GM10266 (cell line): ENCODE results near the gene SLC16A3.
A peak's percentile ranks its signal among the peaks of the same experiment; 100 is the strongest.

Experiments
- DNase-seq: peaks from one replicate; pipeline ENCODE4 v3.0.0; 2012; ENCODE audit errors: extremely low spot score
- TF ChIP-seq, protein P1 (sequence below): IDR thresholded peaks from 2 replicates; pipeline ENCODE4 v1.5.1; 2012; ENCODE audit warnings: mild to moderate bottlenecking, low read depth; ENCODE audit not compliant: control insufficient read depth, insufficient read depth; ENCODE audit errors: missing control alignments

The SLC16A3 gene

DNA sequence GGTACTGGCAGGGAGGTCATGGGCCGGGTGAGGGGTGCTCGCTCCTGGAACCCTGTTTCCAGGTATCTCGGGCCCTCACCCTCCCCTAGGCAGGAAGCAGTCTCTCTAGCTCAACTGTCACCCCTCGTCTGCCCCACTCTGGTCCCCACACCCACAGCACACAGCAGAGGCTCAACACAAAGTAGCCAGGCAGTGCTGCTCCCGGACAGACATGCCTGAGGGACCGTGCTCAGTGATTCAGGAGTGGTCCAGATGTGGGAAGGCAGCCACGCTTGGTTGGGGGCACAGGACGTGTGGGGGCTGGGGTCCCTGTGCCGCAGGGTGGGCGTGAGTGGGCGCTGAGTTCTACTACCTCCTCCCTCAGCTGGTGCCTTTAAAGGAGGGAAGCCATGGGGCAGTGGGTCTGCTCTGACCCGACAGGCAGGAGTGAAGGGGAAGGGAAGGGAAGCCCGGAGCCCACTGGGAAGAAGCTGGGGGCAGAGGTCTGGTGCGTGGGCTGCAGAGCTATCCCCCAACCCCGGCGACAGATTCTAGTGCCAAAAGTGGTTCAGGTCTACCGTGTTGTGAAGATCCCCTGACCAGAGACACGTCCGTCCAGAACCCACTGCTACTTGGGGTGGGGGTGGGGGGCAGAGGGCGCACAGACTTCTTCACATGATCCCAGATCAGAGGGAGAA, 11.8 kb downstream of the SLC16A3 start:
- TF ChIP-seq, protein P1, sequence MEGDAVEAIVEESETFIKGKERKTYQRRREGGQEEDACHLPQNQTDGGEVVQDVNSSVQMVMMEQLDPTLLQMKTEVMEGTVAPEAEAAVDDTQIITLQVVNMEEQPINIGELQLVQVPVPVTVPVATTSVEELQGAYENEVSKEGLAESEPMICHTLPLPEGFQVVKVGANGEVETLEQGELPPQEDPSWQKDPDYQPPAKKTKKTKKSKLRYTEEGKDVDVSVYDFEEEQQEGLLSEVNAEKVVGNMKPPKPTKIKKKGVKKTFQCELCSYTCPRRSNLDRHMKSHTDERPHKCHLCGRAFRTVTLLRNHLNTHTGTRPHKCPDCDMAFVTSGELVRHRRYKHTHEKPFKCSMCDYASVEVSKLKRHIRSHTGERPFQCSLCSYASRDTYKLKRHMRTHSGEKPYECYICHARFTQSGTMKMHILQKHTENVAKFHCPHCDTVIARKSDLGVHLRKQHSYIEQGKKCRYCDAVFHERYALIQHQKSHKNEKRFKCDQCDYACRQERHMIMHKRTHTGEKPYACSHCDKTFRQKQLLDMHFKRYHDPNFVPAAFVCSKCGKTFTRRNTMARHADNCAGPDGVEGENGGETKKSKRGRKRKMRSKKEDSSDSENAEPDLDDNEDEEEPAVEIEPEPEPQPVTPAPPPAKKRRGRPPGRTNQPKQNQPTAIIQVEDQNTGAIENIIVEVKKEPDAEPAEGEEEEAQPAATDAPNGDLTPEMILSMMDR: no peak
- DNase-seq: no peak

DNA sequence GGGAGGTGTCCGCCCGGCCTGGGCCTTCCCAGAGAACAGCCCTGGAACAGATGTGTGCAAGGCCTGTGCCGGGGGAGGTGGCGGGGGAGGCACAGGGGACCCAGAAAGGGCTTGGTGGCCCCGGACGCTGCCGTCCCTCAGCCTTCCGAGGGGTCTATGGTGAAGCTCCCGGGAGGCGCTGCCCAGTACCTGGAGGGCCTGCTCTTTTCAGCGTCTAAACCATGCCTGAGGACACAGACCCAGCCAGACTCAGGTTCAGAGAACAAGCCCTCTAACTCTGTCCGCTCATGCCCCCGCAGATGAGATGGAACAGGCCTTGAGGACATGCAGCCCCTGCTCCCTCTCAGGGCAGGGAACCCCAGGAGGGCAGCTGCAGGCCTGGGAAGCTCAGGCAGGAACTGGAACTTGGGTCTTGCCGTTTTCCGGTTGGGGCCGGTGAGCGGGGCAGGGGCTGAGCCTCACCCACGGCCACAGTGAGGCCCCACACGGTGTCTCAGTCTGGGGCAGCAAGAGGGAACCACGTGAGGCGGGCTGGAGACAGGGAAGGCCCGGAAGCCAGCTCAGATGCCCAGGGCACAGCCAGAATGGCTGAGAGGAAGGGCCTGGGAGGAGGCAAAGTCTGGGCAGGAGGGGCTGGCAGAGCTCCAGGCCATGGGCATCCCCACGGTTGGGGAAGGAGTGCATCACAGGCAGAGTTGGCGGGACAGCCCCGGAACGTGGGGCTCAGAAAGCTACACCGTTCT, 12.5 kb downstream of the SLC16A3 start:
- DNase-seq: no peak
- TF ChIP-seq, protein P1: no peak

DNA sequence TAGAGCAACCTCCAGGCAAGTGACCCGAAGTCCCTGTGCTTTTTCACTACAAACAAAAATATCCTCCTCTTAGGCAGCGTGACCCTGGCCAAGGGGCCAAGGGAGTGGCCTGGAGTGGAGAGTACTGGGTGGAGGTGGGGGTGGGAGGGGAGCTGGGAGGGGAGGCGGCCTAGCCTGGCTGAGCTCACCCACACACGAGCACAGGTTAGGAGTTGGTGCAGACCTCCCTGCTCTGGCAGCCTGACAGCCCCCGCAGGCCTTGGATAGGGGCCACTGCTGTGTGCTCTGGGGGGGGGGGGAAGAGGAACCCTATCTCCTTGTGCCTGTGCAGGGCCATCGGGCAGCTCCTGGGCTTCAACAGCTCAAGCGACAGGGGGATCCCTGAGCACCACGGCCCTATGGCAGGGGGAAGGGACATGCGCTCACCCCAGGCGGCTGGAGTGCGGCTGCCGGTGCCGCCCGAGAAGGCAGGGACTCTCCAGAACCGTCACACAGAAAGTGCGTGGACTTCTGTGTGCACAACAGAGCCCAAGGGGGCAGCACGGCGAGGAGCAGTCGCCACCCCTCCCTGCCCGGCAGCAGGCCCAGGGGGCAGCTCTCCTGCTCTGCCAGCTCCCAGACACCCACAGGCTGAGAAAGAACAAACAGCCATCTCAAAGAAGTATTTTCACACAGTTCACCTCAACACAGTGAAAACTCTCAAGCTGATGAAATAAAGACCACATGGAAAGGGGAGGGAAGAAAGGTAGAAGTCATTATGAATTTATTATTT, 13.3 kb downstream of the SLC16A3 start:
- no peak for DNase-seq
- TF ChIP-seq, protein P1: no peak

DNA sequence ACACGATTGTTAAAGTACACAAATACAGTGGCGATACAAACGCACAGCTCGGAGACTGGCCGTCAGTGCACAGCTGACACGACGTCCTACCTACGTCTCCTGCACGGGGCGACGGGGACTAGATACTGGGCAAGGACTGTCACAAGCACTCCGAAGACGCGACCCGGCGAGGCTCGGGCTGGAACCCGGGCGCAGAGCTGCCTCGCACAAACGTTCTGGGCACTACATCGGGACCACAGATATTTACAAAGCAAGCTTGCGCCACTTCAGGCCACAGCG, 13.8 kb downstream of the SLC16A3 start:
- TF ChIP-seq, protein P1: no peak
- no peak for DNase-seq

DNA sequence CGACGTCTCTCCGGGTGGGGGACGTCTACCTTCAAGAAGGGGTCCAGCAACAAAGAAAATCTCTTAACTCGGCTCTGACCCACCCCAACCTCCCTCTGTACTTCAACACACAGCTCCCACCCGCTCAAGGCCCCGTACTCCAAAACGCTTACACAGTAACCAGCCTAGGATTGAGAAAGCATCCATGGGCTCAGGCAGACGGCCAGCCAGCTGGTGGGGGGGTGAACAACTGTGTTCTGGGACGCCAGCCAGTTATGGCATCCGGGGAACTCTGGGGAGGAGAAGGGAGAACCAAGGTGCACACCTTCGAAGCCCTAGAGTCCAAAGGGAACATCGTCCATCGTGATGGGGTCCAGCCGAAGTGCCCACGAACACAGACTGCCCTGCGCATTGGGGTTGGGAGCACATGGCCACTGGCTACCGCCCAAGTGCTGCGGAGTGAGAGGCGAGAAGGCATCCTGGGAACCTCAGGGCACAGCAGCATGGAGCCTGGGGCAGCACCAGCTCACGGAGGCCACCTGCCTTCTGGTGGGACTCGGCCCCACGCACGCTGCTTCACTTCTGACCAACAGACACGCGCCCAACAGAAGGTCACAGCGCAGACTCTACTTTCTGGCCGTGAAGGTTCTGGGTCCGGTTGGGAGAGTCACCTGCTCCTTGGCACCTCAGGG, 14.3 kb downstream of the SLC16A3 start:
- DNase-seq: no peak
- TF ChIP-seq, protein P1: no peak

DNA sequence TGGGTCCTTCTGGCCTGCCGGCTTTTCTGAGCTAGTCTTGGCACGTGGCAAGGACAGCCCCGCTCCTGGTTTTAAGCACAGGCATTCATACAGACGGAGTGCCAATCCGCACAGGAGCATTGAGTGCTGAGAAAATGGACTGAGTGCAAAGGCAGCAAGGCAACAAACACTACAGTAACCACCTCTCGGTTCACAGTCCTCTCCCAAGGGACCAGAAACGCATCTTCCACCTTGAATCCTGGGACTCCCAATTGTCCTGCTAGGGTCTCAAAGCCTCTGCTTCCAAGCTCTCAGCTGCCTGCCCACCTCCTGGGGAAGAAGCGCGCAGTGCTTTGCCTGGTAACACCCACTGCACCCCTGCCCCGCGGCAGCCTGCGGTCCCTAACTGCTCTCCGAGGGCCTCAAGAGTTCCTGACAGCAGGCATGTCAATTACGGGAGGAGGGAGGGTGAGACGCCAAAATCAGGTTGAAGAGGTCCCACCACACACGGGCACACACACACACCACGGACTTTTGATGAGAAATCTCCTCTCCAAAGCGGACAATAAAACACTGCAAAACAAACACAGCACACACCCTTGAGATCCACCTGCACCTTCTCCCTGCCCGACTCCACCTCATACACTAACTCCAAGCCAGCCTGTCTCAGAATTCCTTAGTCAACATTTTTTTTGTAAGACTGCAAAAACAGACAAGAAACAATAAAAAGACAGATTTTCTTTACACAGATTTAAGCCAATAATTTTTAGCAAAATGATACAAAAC, 15.0 kb downstream of the SLC16A3 start:
- TF ChIP-seq, protein P1: no peak
- DNase-seq: peak; percentile 21
